Fibroblast of lung (primary cell): ENCODE measurements around the gene HHLA2.

ENCODE experiments used
- EZH2 ChIP-seq: IDR thresholded peaks from 2 replicates; pipeline ENCODE4 v1.5.1; 2012; ENCODE audit warnings: low read length, control low read depth, mild to moderate bottlenecking; ENCODE audit errors: missing control alignments
- TF ChIP-seq, protein P1 (sequence below), 2 donors: IDR thresholded peaks in 1 of 2; conservative IDR thresholded peaks in 1 of 2; 1 replicate in 1 of 2; 2 replicates in 1 of 2; pipeline ENCODE4 v1.5.1; 2011 to 2012; ENCODE audit warnings: low read length in 2 of 2, control low read depth in 1 of 2, inconsistent platforms in 1 of 2, low read depth in 1 of 2, mild to moderate bottlenecking in 1 of 2

DNA sequence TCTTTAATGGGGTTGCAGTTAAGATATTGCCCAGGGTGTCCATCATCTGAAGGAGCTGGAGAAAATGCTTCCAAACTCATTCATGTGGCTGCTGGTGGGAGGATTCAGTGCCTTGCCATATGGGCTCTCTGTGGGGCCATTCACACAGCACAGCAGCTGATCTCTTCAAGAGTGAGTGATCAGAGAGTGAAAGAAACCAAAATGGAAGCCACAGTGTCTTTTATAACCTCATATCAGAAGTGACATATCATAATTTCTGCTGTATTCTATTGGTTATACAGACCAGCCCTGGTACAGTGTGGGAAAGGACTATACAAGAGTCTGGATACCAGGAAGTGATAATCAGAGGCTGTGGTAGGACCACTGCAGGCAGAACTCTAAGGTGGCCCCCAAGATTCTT is 33.6 kb downstream of the HHLA2 start:
- TF ChIP-seq, protein P1, sequence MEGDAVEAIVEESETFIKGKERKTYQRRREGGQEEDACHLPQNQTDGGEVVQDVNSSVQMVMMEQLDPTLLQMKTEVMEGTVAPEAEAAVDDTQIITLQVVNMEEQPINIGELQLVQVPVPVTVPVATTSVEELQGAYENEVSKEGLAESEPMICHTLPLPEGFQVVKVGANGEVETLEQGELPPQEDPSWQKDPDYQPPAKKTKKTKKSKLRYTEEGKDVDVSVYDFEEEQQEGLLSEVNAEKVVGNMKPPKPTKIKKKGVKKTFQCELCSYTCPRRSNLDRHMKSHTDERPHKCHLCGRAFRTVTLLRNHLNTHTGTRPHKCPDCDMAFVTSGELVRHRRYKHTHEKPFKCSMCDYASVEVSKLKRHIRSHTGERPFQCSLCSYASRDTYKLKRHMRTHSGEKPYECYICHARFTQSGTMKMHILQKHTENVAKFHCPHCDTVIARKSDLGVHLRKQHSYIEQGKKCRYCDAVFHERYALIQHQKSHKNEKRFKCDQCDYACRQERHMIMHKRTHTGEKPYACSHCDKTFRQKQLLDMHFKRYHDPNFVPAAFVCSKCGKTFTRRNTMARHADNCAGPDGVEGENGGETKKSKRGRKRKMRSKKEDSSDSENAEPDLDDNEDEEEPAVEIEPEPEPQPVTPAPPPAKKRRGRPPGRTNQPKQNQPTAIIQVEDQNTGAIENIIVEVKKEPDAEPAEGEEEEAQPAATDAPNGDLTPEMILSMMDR (conservative IDR thresholded peaks at IDR 0.05 in 1 of 2, IDR thresholded peaks at IDR 0.05 in 1 of 2; ENCODE audit: low read depth in 1 of 2, low read length in 2 of 2), result no peak
- no peak for TF ChIP-seq EZH2
